ENCODE measurements around the gene APCDD1. TPM values are rescaled to one million over a fixed set of nuclear protein-coding genes. Genes with fewer than 3 reads are reported as not detected.

Gene APCDD1
- total and polyA plus RNA-seq, 2 of the 13 experiments (the other 11 are each of a cell fraction or from before 2014, with no cell fraction given) = 2.1 to 8.6 TPM

- WGBS (ENCODE audit: low lambda C conversion rate) = 9% methylated on average over 2 of the region's 2 CpGs
- DNase-seq (ENCODE audit: low spot score) (no peak), FAIRE-seq (no peak), ATAC-seq (no peak)
- Histone ChIP-seq H3K4me1 (ENCODE audit: insufficient read depth, low read length) (peaks cover 21% of the 10 kb centered on the region), H3K4me3 (replicated peaks in 1 of 3; ENCODE audit: insufficient read depth in 1 of 3, low read depth in 2 of 3, low read length in 3 of 3) (no peak overlapping the region), H3K27ac (ENCODE audit: extremely low read length, insufficient read depth, low read length) (no peak overlapping the region), H3K9me3 (ENCODE audit: low read length) (no peaks in the 10 kb centered on the region), H3K4me2 (ENCODE audit: low read depth, low read length) (no peak overlapping the region), H3K9ac (ENCODE audit: insufficient read depth, low read depth, low read length) (no peak overlapping the region), H3K27me3 (ENCODE audit: control insufficient read depth in 1 of 2, insufficient read depth in 2 of 2, low read length in 2 of 2) (peaks cover 0 to 15% of the 10 kb centered on the region in 2 experiments; a peak in 1 of 5 replicates), H2AFZ (ENCODE audit: low read length) (no peak overlapping the region), H3K79me2 (ENCODE audit: insufficient read depth, low read length) (no peaks in the 10 kb centered on the region), H3K36me3 (replicated peaks in 1 of 2; ENCODE audit: control insufficient read depth in 1 of 2, insufficient read depth in 2 of 2, low read length in 2 of 2) (no peaks in the 10 kb centered on the region), H4K20me1 (ENCODE audit: insufficient read depth, low read length) (no peaks in the 10 kb centered on the region)
- BruUV-seq (replicated peaks) = no TSS peak
- ChIA-PET POLR2A (no interaction called here), CTCF (ENCODE audit: low intra/inter-chr PET ratio, low total read pairs) (no interaction called here)
- intact Hi-C loops (cut with micrococcal nuclease; ENCODE audit: unreplicated experiment) (no loop called here), in situ Hi-C loops (cut with HindIII; ENCODE audit: extremely low pct_ligation_motif_present, low pct_unique_long_range_greater_than_20kb) (no loop called here)
- TF ChIP-seq ZNF543 (CRISPR knock-in tag; IDR thresholded peaks at IDR 0.05) = no peak
- no peak for TF ChIP-seq SMAD9 (CRISPR knock-in tag; IDR thresholded peaks at IDR 0.05)
- TF ChIP-seq HNRNPUL1 (IDR thresholded peaks at IDR 0.05; ENCODE audit: low read depth, low read length) = no peak
- TF ChIP-seq GRHL1 (CRISPR knock-in tag; conservative IDR thresholded peaks at IDR 0.05) = no peak
- no peak for TF ChIP-seq TEF (CRISPR knock-in tag; IDR thresholded peaks at IDR 0.05)
- TF ChIP-seq AHR (CRISPR knock-in tag; IDR thresholded peaks at IDR 0.05) = no peak
- TF ChIP-seq ZSCAN30 (CRISPR knock-in tag; IDR thresholded peaks at IDR 0.05) = no peak
- no peak for TF ChIP-seq GATA4 (IDR thresholded peaks at IDR 0.05; ENCODE audit: borderline replicate concordance, low read depth)
- TF ChIP-seq HIVEP1 (CRISPR knock-in tag; IDR thresholded peaks at IDR 0.05) = no peak
- no peak for TF ChIP-seq ZNF782 (CRISPR knock-in tag; IDR thresholded peaks at IDR 0.05; ENCODE audit: borderline replicate concordance)
- TF ChIP-seq HBP1 (CRISPR knock-in tag; IDR thresholded peaks at IDR 0.05; ENCODE audit: low read depth) = no peak
- no peak for TF ChIP-seq ZMAT5 (CRISPR knock-in tag; IDR thresholded peaks at IDR 0.05; ENCODE audit: borderline replicate concordance, low read depth)
Measured at GRCh38 chr18:10449396-10449795, 5.0 kb upstream of the APCDD1 start.

Data from HepG2 (cell line).